Hematopoietic multipotent progenitor cell treated with erythropoietin and hydrocortisone succinate and interleukin-3 and kit ligand, for 4 days (in vitro differentiated cells): ENCODE data around the gene EDNRB.
"Not testable (repeated sequence)": the region's sequence is repeated elsewhere in the genome, so short reads cannot be mapped to it uniquely, and the experiment has no call there.

Experiments
- DNase-seq: peaks from one replicate; pipeline ENCODE4 v3.0.0-alpha.2; 2015

The EDNRB gene

DNA sequence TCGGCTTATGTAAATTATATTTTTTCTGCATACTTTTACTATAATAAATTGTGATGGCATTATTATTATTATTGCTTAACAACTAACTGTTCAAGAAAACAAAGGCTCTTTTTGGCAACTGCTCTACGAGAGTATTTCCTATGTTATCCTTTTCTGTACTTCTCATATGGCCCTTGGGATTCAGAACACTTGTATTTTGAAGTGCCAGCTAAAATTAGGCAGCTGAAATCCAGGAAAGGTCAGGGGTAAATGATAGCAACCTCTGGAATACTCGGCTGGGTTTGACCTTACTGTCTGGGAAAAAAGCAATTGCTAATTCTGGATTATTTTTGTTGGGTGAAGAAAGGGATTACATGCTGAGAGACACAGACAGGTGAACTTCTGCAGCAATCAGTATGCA, 23.9 kb downstream of the EDNRB start:
- DNase-seq, result no peak

GRCh38 chr13:77893066-77893465, 25.6 kb downstream of the EDNRB start:
- no peak for DNase-seq

DNA sequence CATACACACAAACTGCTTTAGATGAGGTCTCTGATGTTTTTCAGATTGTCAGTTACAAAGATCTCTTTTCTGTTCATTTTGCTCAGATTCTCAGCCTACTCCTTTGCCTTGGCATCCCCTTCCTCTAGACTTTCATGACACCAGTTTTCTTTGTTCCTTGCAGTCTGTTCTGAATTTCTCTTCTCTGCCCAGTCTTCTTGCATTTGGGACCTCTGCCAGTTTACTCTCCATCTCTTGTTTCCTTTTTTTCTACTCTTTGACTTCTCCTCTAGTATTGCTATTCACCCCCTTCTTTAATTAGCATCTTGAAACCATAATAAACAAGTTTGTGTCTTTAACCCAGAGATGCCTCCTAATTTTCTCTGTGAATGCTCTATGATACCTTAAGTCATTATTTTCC, 26.1 kb downstream of the EDNRB start:
- no peak for DNase-seq

DNA sequence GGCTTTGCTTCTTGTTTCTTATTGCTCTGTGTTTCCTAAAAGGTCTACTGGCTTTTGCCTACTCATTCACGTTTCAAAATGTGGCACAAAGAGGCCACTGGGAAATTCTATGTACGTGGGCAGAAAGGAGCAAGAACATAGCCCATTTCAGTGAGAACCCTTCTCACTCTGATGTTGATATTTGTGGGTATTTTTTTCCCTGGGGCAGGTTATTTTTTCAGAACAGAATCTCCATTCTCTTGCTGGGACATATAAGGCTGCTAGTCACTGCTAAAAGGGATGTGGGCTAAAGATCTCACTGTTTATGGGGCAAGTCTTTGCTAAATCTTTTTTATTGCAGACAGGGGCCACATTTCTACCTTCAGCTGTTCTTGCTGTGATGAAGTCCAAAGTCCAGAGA, 27.1 kb downstream of the EDNRB start:
- no peak for DNase-seq

- DNase-seq, result no peak
These were observed 27.6 kb downstream of the EDNRB start for GRCh38 chr13:77891041-77891440.

DNA sequence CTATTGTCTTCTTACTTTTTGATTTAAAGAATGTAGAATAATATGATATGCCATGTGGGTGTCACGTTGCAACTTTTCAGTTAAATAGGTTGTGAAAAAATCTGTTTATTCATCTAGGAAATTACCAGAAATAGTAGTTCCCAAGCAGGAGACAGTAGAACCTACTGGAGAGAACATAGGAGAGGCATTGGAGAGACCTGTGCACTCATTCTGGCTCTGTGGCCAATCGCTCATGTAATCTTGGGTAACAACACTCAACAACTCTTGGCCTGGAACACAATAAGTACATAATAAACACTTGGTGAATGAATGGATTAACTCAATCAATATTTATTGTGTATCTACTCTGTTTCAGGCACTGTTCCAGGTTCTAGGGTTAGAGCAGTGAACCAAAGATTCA, 35.3 kb downstream of the EDNRB start:
- no peak for DNase-seq

- DNase-seq, result no peak
These were observed 40.4 kb downstream of the EDNRB start for GRCh38 chr13:77878190-77878589.

DNA sequence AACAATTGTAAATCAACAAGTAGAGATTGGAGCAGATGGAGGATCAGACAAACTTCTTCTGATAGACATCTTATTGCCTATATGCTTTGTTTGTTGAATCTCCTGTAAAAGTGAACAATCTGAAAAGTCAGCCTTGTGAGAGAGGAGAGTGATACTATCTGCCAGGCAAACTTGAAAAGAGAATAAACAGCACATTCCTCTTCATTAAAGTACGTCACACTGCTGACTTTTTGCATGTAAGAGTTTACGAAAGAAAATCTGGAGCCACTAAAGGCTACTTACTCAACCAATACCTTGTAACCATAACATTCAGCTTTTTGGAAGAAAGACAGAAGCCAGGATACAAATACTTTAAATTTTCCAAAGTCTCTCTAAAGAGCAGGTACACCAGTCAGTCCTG, 42.5 kb downstream of the EDNRB start:
- DNase-seq, result no peak

- DNase-seq, result no peak
These were observed 44.2 kb downstream of the EDNRB start for GRCh38 chr13:77874406-77874805.

GRCh38 chr13:77872995-77873394, 45.6 kb downstream of the EDNRB start:
- DNase-seq, result no peak

GRCh38 chr13:77871596-77871995, 47.0 kb downstream of the EDNRB start:
- DNase-seq, result no peak

- no peak for DNase-seq
These were observed 49.9 kb downstream of the EDNRB start for GRCh38 chr13:77868717-77869116.

DNA sequence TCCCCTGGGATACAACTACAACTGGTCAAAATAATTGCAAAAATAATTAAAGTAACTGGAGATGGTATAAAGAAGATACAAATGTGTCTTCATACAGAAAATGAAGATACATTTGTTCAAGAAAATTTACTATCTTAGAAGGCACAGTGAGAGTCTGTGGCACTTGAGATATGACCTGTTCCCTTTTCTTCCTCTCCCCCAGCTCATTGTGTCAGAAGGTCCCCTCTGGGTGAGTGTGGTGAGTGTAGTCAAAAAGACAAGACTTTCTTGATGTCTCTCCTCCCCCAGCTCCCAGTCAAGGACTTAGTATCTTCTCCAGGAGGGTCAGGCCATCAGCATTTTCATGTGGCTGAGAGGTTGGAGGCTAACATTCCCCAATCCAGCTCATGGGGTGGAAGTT, 51.7 kb downstream of the EDNRB start:
- peak; percentile 66 for DNase-seq

- DNase-seq, result no peak
These were observed 53.0 kb downstream of the EDNRB start for GRCh38 chr13:77865622-77866021.

GRCh38 chr13:77863144-77863543, 55.5 kb downstream of the EDNRB start:
- peak; percentile 50 for DNase-seq

GRCh38 chr13:77861741-77862140, 56.9 kb downstream of the EDNRB start:
- DNase-seq, result peak; percentile 72

- DNase-seq, result peak; percentile 76
These were observed 58.1 kb downstream of the EDNRB start for GRCh38 chr13:77860507-77860981.

DNA sequence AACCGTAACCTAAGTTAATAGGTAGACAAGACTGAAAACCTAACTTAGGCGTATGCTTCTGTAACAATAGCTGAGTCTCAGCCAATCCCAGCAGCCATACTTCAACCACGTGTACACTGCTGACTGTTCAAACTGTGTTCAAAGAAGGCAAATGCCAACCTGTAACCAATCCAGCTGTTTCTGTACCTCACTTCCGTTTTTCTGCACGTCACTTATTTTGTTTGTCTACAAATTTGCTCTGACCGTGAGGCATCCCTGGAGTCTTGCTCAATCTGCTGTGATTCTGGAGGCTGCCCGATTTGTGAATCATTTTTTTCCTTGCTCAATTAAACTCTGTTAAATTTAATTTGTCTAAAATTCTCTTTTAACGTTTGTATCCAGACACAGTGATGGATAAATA, 59.2 kb downstream of the EDNRB start:
- DNase-seq, result no peak

- DNase-seq, result no peak
These were observed 61.0 kb downstream of the EDNRB start for GRCh38 chr13:77857531-77858209.

DNA sequence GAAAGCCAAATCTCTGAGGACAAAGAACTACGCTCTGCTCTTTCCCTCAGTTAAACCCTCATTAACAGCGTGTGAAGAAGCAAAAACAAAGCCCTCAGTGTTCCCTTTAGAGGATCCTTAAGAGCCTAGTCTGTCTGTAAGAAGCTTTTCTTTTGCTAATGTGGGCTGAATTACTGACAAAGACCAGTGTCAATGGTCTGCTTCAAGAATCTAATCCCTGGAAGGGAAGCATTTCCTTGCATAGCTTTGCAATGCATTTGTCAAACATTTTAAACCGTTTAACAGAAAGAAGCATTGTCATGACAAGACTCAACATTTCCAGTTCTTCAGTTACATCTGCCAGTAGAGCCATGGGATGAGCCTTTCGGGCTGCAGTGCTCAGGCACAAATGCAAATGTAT, 64.9 kb downstream of the EDNRB start:
- no peak for DNase-seq

GRCh38 chr13:77848050-77848449, 70.6 kb downstream of the EDNRB start:
- not testable (repeated sequence) for DNase-seq

GRCh38 chr13:77846173-77846572, 72.5 kb downstream of the EDNRB start:
- peak; percentile 32 for DNase-seq
